Stimulated activated naive CD8-positive, alpha-beta T cell treated with anti-CD3 and anti-CD28 coated beads, Interleukin-15, Interleukin-2, amounts not matched to agents 100 U/mL and 50 U/mL, for 24 hours (primary cell): ENCODE measurements around the gene CCDC88A.
"Not testable (repeated sequence)": the region's sequence is repeated elsewhere in the genome, so short reads cannot be mapped to it uniquely, and the experiment has no call there.

Experiments
- ATAC-seq: fragments of 150-1000 bp; cut with Tn5 transposase; one replicate; pipeline ENCODE4 v1.10.0; 2021
- DNase-seq: peaks from one replicate; pipeline ENCODE4 v3.0.0; 2021

CCDC88A gene

GRCh38 chr2:55302241-55302640 lies 117.4 kb downstream of the CCDC88A start:
- DNase-seq (no peak), ATAC-seq (peak; percentile 86)

- no peak for DNase-seq
- no peak for ATAC-seq
Observed at GRCh38 chr2:55301277-55301676, 118.4 kb downstream of the CCDC88A start.

GRCh38 chr2:55296393-55296792 lies 123.3 kb downstream of the CCDC88A start:
- DNase-seq (no peak), ATAC-seq (no peak)

- no peak for ATAC-seq
- no peak for DNase-seq
Observed at GRCh38 chr2:55283083-55283482, 136.6 kb downstream of the CCDC88A start.

GRCh38 chr2:55282110-55282917 lies 137.3 kb downstream of the CCDC88A start:
- ATAC-seq (peak; percentile 100), DNase-seq (peak; percentile 87)

- not testable (repeated sequence) for DNase-seq, ATAC-seq
Observed at GRCh38 chr2:55280851-55281546, 138.7 kb downstream of the CCDC88A start.

- not testable (repeated sequence) for ATAC-seq, DNase-seq
Observed at GRCh38 chr2:55279859-55280424, 139.7 kb downstream of the CCDC88A start.

GRCh38 chr2:55279214-55279835 lies 140.3 kb downstream of the CCDC88A start:
- not testable (repeated sequence) for ATAC-seq, DNase-seq

GRCh38 chr2:55277310-55277709 lies 142.3 kb downstream of the CCDC88A start:
- no peak for DNase-seq
- ATAC-seq = no peak

GRCh38 chr2:55274346-55274745 lies 145.3 kb downstream of the CCDC88A start:
- not testable (repeated sequence) for ATAC-seq, DNase-seq

- no peak for ATAC-seq
- DNase-seq = no peak
Observed at GRCh38 chr2:55269645-55269990, 150.0 kb downstream of the CCDC88A start.

- DNase-seq (peak; percentile 94), ATAC-seq (peak; percentile 99)
Observed at GRCh38 chr2:55268907-55269644, 150.6 kb downstream of the CCDC88A start, which contains the start of gene MTIF2. Gene MTIF2 (minus strand): TSS chr2:55269231. CDS start chr2:55263858, 5,373 bp downstream.

GRCh38 chr2:55268288-55268906 lies 151.3 kb downstream of the CCDC88A start:
- ATAC-seq = no peak
- no peak for DNase-seq

- not testable (repeated sequence) for DNase-seq, ATAC-seq
Observed at GRCh38 chr2:55259586-55259985, 160.1 kb downstream of the CCDC88A start.

- no peak for ATAC-seq
- no peak for DNase-seq
Observed at GRCh38 chr2:55252832-55253231, 166.8 kb downstream of the CCDC88A start.

- DNase-seq = no peak
- no peak for ATAC-seq
Observed at GRCh38 chr2:55247025-55247424, 172.6 kb downstream of the CCDC88A start.

GRCh38 chr2:55245411-55245810 lies 174.2 kb downstream of the CCDC88A start:
- ATAC-seq (no peak), DNase-seq (no peak)

- no peak for ATAC-seq
- no peak for DNase-seq
Observed at GRCh38 chr2:55242617-55243016, 177.0 kb downstream of the CCDC88A start.

- not testable (repeated sequence) for DNase-seq, ATAC-seq
Observed at GRCh38 chr2:55241582-55241981, 178.1 kb downstream of the CCDC88A start.

GRCh38 chr2:55239656-55240222 lies 179.9 kb downstream of the CCDC88A start:
- ATAC-seq = no peak
- DNase-seq = no peak
